ENCODE data around the gene AGXT2. TPM values are rescaled to one million over a fixed set of nuclear protein-coding genes. Genes with fewer than 3 reads are reported as not detected.

AGXT2 gene
- total RNA-seq, 1 donor from 2014 or later, result not detected

GRCh38 chr5:34993951-34994350 lies 53.8 kb downstream of the AGXT2 start:
- Mint-ChIP-seq H3K36me3 (peaks cover 2% of the 10 kb centered on the region), H3K4me1 (peaks cover 7% of the 10 kb centered on the region)

GRCh38 chr5:34991486-34992238 lies 56.1 kb downstream of the AGXT2 start:
- Mint-ChIP-seq H3K27ac (no peak overlapping the region), H3K36me3 (peaks cover 2% of the 10 kb centered on the region), H3K4me1 (peaks cover 4% of the 10 kb centered on the region), H3K9me3 (peaks cover 26% of the 10 kb centered on the region), H3K4me3 (no peak overlapping the region), H3K27me3 (ENCODE audit: low read depth) (no peaks in the 10 kb centered on the region)
- TF ChIP-seq, protein P1, sequence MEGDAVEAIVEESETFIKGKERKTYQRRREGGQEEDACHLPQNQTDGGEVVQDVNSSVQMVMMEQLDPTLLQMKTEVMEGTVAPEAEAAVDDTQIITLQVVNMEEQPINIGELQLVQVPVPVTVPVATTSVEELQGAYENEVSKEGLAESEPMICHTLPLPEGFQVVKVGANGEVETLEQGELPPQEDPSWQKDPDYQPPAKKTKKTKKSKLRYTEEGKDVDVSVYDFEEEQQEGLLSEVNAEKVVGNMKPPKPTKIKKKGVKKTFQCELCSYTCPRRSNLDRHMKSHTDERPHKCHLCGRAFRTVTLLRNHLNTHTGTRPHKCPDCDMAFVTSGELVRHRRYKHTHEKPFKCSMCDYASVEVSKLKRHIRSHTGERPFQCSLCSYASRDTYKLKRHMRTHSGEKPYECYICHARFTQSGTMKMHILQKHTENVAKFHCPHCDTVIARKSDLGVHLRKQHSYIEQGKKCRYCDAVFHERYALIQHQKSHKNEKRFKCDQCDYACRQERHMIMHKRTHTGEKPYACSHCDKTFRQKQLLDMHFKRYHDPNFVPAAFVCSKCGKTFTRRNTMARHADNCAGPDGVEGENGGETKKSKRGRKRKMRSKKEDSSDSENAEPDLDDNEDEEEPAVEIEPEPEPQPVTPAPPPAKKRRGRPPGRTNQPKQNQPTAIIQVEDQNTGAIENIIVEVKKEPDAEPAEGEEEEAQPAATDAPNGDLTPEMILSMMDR (IDR thresholded peaks at IDR 0.05; ENCODE audit: unreplicated experiment), result no peak
- no peak for DNase-seq (ENCODE audit: low spot score in 2 of 2, unreplicated experiment in 2 of 2)

More at GRCh38 chr5:34993951-34994350, 53.8 kb downstream of the AGXT2 start:
- Mint-ChIP-seq H3K27ac (no peak overlapping the region), H3K9me3 (peaks cover 17% of the 10 kb centered on the region), H3K4me3 (no peak overlapping the region), H3K27me3 (ENCODE audit: low read depth) (no peaks in the 10 kb centered on the region)
- TF ChIP-seq, protein P1 (IDR thresholded peaks at IDR 0.05; ENCODE audit: unreplicated experiment), result no peak
- DNase-seq (ENCODE audit: low spot score in 2 of 2, unreplicated experiment in 2 of 2), result no peak

DNA sequence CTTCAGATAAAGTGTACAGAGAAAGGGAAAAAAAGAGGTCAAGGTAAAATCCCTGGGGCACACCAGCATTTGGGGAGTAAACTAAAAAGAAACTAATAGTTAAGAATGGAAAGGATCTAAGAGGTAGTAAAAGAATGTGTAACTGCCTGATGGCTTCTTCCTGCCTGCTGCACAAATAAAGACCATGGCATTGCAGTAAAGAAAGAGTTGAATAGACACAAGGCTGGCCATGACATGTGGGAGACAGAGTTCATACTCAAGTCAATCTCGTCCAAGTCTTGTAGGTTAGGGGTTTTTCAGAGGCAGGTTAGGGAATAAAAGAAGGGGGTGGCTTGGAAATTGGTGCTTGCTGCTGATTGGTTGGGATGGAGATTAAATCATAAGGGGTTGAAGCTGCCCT lies 60.8 kb downstream of the AGXT2 start:
- DNase-seq (ENCODE audit: low spot score in 2 of 2, unreplicated experiment in 2 of 2), result no peak
- H3K9me3 Mint-ChIP-seq, result peaks cover 41% of the 10 kb centered on the region
- H3K36me3 Mint-ChIP-seq, result peaks cover 2% of the 10 kb centered on the region
- H3K4me3 Mint-ChIP-seq, result no peak overlapping the region
- TF ChIP-seq, protein P1 (IDR thresholded peaks at IDR 0.05; ENCODE audit: unreplicated experiment), result no peak
- H3K27me3 Mint-ChIP-seq (ENCODE audit: low read depth), result no peaks in the 10 kb centered on the region
- peaks cover 3% of the 10 kb centered on the region for H3K4me1 Mint-ChIP-seq
- no peak overlapping the region for H3K27ac Mint-ChIP-seq

DNA sequence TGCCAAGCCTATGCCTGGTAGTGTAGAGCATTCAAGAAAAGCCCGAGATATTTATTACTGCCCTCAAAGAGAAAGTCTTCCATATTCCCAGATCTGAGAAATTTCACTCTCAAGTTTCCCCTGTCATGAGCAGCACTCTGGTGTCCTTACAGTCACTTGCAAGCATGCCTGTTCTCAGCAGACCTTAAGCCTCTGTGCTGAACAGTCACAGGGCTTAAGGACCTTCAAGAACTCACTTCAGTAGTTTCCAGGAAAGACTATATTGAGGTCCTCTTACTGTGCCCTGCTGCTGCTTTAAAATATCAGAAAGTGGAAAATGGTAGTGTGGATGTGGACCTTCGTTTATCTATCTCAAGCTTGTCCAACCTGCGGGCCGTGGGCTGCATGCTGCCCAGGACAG lies 64.9 kb downstream of the AGXT2 start:
- no peak overlapping the region for H3K4me3 Mint-ChIP-seq
- no peaks in the 10 kb centered on the region for H3K4me1 Mint-ChIP-seq
- peaks cover 48% of the 10 kb centered on the region for H3K9me3 Mint-ChIP-seq
- no peaks in the 10 kb centered on the region for H3K27me3 Mint-ChIP-seq (ENCODE audit: low read depth)
- DNase-seq (ENCODE audit: low spot score in 2 of 2, unreplicated experiment in 2 of 2), result no peak
- no peaks in the 10 kb centered on the region for H3K36me3 Mint-ChIP-seq
- H3K27ac Mint-ChIP-seq, result no peak overlapping the region
- TF ChIP-seq, protein P1 (IDR thresholded peaks at IDR 0.05; ENCODE audit: unreplicated experiment), result no peak

- Mint-ChIP-seq H3K36me3 (no peaks in the 10 kb centered on the region), H3K4me1 (no peaks in the 10 kb centered on the region), H3K27ac (no peak overlapping the region), H3K4me3 (no peak overlapping the region), H3K27me3 (ENCODE audit: low read depth) (no peaks in the 10 kb centered on the region), H3K9me3 (peaks cover 24% of the 10 kb centered on the region)
- TF ChIP-seq, protein P1 (IDR thresholded peaks at IDR 0.05; ENCODE audit: unreplicated experiment), result no peak
- no peak for DNase-seq (ENCODE audit: low spot score in 2 of 2, unreplicated experiment in 2 of 2)
Measured at GRCh38 chr5:34978681-34979080, 69.1 kb downstream of the AGXT2 start.

Measured in mesothelial cell of epicardium (in vitro differentiated cells).